NOMO-1 treated with DMSO at 0.1 percent for 48 hours (cell line): ENCODE data around the gene PRADC1.
A peak's percentile ranks its signal among the peaks of the same experiment; 100 is the strongest.

Experiments used
- DNase-seq: peaks from one replicate; lab custom pipeline; 2025; ENCODE audit not compliant: unreplicated experiment; lab: John Stamatoyannopoulos, UW

The PRADC1 gene

DNA sequence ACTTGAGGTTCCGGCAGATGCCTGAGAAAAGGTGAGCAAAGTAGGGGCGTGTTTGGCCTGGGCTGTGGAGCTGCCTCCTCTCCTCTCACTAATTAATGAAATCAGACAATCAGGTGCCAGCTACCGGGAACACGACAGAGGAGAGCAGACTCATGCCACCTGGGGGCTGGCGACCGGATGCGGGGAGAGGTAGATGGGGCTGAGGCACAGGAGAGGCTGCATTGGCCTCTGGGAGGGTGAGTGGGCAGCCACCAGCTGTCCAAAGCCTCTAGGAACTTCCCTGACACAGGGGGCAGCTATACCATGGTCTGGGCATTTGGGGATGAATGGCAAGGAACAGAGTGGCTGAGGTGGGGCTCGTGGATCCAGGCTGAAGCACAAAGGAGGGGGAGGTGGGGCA, 26.2 kb upstream of the PRADC1 start:
- no peak for DNase-seq

DNA sequence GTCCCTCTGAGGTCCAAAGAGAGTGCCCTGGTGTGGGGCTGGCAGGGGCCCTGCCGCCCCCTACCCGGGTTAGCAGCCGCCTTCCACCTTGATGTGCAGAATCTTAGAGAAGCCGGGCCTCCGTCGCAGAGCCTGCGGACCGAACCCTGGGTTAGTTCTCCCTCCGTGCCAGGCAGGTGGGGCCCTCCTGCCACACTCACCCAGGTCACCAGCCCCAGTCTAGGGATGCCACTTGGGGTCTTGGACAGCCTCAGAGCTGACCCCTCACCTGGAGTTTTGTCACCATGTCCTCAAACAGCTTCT, 25.8 kb upstream of the PRADC1 start:
- DNase-seq: no peak

DNA sequence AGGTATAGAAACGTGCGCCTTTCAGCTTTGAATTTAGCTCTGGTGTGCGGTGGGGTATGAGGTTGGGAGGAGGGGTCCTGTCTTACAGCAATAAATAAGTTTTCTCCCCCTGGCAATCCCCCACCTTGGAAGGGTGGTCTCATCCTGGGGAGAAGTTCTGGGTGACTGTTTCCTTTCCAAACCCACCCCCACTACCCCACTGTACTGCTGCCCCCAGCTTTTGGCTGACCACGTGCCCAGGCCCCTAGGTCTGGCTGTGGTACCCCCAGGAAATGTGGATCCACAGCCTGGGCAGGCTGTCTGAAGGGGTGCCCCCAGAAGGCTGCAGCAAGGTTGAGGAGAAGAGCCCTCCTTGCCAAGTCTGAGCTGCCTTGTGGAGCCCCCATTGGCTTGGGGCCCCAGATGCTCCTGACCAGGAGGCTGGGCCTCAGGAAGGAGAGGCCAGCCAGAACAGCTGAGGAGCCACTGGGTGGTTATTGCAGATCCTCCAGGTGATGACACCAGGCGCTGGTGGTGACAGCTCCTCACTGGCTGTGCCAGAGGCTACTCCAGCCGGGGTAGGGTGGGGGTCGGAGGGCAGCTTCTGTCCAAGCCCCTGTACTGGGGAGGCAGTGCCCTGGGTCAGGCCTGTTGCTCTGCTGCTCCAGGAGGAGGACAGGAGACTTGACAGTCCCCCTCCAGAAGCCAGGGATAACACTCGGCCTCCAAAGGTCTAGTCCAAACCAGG, 25.3 kb upstream of the PRADC1 start:
- DNase-seq: no peak

DNA sequence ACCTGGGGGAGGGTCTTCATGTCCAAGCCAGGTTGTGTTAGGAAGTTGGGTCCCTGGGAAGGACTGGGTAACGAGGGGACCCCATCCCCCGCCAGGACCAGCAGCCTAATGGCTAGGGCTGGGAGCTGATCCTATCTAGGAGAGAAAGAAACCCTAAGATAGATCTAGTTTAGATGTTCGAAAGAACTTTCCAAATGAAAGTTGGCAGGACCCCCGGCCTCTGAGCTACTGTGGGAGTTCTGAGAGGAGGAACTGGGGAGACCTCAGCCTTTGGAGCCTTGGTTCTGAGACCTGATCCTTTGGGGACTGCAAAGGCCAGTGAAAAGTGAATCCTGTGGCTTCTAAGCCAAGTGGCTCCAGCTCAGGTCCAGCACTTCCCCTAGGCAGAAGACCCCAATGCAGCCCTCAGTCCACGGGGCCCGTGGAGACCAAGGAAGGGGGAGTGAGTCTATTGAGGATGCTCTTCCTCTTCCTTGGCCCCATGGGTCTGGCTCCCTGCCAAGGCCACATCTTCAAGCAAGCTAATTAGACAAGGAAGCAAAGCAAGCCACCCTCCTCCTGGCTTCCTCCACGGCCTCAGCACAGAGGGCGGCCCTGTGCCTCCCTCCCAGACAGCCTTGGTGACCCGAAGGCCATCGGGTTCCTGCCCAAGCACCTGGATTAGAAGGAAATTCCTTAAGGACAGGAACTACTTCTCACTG, 24.5 kb upstream of the PRADC1 start:
- DNase-seq: peak; percentile 34

DNA sequence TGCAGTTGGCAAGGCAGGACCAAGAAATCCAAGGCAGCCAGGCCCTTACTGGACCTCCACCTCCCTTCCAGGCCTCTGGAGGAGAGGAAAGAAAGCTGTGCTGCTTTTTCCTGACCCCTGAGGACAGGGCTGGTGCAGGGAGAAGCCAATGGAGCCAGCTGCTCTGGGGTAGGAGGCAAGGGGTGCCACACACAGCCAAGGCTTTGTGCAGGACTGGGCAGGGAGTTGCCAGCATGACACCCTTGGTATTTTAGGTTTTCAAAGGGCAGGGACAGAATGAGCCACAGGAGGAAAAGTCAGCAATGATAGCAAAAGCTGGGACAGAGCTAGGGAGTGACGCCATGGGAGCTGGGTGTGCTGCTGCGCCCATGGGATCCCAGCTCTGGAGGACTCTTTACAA, 24.0 kb upstream of the PRADC1 start:
- DNase-seq: no peak

DNA sequence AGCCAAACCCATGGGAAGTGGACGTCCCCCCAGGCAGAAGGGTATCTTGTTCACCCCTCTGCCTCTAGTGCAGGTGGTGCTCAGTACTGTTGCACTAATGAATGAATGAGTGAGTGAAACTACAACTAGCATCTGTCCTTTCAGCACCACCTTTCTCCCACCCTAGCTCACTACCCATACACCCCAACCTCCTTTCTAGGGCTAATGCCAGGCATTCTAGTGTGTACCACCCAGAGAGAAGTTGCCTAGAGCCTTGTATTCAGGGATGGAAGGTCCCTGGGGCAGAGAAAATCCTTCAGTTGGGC, 23.5 kb upstream of the PRADC1 start:
- DNase-seq: no peak

DNA sequence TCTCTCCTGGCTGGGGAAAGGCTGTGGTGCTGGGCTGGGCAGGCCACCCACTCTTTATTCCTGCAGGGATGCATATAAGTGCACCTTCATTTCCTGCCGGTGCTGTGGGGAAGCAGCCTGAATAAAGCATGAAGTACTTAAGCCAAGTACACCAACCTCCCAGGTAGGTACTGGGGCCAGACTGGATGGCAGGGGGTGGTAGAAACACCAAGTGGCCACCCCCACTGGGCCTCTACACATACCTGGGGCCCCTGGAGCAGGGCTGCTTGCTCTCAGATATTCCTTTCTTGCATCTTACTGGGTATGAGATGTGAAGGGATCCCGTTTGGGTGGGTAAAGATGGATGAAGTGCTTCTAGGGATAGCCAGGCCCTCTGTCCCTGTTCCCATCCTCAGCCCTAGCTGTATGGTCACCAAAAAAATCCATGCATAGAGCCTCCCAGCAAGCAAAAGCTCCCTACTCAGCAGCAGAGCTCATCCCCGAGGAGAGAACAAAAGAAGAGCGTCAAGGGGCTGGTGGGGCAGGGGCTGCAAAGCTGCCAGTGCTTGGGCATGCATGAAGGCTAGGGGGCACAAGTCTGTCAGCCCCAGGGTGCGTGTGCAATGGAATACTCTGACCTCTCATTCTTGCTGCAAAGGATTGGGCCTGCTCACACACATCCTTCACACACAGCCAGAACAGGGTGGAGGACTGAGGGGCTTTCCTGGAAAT, 23.0 kb upstream of the PRADC1 start:
- DNase-seq: no peak

DNA sequence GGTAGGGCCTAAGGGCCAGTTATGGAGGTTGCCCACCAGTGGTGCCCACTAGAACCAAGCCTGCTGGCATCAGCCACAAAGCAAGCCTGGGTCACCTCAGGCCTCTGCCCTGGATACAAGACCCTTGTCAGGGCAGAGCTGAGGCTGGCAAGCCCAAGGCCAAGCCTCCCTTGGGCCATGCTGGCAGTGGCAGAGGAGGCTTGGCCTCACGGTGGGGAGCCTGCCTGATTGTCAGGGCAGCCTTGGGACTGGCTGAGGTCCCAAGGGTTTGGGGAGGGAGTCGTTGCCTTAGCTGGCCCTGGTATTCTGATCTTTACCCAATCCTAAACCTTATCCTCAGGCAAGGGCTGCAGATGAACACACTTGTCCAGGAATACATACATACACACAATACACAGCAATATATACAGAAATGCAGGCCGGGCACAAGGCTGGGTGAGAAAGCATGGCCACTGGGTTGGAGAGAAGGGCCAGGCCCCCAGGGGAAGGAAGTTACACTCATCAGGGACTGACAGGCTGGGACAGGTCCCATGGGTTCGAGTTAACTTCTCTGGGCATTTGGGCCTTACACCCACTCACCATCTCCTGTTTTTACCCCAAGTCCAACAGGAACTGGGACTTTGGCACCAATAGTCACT, 22.1 kb upstream of the PRADC1 start:
- DNase-seq: no peak

DNA sequence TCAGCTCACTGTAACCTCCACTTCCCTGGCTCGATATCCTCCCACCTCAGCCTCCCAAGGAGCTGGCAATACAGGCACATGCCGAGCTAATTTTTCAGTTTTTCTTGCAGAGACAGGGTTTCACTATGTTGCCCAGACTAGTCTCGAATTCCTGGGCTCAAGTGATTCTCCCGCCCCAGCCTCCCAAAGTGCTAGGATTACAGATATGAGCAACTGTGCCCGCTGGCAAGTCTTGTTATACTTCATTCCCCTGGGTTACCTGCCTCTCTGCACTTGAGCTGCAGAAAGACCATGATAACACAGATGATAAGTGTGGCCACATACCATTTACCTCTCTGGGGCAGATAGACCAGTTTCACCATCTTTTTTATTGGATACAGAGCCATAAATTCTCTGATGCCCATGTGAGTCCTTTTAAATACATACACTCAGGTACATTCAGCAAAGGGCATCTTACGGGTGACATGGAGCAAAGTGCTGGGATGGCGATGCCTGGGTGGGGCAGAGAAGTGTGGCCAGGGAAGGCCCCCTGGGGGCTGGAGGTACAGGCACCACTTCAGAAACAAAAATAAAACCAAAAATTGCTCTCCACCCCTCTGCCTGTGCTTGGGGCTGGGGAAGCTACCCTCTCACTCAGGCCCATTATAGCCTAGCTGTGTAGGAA, 21.4 kb upstream of the PRADC1 start:
- no peak for DNase-seq

DNA sequence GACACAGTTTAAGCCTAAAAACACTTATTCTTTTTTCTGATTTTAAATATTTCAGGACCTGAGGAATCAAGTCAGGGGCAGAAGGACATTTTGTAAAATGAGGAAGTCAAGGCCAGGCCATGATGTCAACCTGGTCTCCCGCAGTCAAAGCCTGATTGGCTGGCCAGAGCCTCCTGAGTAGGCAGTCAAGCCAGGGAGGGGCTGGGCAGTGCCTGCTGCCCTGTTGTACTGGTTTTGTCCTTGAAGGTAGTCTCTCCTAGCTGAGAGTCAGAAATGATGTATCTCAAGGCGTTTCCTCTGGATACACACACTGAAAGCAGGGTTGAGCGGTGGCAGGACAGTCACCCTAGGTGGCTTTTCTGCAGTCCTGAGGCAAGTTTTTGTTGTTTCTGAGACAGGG, 20.9 kb upstream of the PRADC1 start:
- peak; percentile 62 for DNase-seq

DNA sequence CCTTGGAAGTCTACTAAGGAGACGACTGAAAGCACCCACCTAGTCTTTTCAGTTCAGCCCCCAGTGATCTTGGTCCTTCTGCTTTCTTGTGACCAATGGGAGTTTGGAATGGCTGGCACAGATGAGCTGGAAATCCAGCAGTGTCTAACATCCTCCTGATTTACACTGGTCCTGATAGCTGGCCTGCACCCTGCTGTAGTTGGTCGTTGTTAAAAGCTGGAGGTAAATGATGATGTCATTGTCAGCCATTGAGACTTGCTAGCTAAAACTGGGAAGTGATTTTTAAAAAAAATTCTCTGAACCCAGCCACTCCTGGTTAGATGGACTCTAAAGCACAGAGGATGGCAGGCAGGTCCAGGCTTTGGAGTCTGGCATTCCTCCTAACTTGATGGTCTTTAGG, 20.4 kb upstream of the PRADC1 start:
- peak; percentile 43 for DNase-seq

DNA sequence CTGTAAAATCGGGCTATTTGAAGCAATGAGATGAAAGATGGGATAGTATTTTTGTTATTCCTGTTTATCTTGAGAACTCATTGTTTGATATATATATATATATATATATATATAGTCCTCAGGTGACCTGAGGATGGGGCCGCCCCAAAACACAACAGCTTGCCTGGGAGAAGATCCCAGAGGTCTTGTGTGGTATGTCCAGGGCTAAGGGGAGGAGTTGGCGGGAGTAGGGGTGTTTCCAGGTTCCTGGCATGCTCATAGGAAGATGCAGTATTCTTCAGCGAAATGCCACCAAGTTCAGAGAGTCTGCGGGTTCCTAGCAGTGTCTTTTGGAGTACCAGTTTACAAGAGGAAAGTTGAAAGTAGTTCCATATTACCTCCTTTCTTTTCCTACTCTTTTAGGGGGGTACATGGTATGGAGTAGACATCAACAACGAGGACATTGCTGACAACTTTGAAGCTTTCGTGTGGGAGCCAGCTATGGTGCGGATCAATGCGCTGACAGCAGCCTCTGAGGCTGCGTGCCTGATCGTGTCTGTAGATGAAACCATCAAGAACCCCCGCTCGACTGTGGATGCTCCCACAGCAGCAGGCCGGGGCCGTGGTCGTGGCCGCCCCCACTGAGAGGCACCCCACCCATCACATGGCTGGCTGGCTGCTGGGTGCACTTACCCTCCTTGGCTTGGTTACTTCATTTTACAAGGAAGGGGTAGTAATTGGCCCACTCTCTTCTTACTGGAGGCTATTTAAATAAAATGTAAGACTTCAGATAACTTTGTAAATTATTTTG, 19.4 kb upstream of the PRADC1 start:
- DNase-seq: no peak

DNA sequence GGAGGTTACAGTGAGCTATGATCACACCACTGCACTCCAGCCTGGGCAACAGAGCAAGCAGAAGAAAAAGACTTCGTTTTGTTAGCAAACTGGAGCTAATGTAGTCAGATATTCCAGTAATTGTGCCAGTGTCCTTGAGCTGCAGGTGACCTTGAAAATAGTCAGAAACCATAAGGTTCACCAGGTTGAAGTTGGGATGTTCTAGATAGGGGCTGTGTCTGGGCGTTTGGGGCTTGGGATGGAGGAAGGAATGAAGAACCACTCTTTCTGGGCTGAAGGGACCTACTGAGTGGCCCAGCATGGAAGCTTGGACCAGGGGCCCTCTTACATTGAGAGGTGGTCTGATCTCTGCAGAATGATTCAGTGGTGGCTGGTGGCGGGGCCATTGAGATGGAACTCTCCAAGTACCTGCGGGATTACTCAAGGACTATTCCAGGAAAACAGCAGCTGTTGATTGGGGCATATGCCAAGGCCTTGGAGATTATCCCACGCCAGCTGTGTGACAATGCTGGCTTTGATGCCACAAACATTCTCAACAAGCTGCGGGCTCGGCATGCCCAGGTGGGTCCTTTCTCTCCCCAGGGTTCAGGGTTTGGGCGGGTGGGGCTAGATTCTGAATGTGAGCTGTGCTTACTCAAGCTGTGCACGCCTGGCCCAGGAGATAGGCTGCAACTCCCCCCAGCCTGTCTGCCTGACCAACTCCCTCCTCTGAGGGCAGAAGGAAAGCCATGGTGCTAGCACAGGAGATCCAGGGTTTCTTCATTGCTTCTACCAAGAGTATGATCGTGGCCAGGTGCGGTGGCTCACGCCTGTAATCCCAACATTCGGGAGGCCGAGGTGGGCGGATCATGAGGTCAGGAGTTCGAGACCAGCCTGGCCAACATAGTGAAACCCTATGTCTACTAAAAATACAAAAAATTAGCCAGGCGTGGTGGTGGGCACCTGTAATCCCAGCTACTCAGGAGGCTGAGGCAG, 18.1 kb upstream of the PRADC1 start:
- no peak for DNase-seq

DNA sequence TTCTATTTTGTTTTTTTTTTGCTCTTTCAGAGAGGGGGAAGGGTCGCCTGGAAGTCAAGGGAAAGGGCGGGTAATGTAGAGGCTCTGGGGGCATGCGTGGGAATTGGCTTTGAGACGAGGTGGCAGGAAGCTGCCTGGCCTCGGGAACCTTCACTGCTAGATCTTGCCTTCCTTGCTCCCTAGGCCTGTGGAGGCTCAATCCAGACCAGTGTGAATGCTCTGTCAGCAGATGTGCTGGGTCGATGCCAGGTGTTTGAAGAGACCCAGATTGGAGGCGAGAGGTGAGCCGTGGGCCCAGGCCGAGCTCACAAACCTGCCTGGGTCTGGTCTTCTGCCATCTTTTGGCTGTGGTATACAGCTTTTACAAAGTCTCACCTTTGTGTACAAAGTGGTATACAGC, 16.6 kb upstream of the PRADC1 start:
- DNase-seq: no peak

DNA sequence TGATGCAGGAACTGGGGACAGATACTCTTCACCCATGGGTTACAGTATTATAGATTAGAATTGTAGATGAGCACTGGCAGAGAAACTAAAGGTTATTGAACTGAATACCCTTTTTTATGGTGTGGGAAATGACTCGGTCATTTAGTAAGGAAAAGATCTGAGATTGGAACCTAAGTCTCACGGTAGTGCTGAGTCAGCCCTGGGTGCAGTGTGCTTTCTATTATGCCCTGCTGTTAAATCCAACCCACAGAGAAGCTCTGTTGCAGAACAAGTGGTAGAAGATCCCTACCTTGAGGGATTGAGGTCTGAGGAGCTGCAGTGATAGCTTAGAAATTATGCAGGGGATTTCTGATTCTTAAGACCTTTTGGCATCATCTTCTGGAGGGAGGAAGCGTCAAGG, 13.8 kb upstream of the PRADC1 start:
- DNase-seq: no peak

DNA sequence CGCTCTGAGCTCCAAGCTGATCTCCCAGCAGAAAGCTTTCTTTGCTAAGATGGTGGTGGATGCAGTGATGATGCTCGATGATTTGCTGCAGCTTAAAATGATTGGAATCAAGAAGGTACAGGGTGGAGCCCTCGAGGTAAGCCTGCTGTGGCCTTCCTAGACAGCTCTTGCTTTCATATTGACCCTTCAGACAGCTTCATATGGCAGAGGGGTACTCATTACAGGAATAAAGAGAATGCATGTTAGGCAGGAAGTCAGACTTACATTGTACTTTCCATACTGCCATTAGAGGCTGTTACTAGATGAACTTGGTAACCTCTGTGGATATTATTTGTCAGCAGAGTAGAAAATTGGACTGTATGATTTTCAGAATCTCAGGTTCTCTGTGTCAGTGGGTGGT, 11.5 kb upstream of the PRADC1 start:
- no peak for DNase-seq

DNA sequence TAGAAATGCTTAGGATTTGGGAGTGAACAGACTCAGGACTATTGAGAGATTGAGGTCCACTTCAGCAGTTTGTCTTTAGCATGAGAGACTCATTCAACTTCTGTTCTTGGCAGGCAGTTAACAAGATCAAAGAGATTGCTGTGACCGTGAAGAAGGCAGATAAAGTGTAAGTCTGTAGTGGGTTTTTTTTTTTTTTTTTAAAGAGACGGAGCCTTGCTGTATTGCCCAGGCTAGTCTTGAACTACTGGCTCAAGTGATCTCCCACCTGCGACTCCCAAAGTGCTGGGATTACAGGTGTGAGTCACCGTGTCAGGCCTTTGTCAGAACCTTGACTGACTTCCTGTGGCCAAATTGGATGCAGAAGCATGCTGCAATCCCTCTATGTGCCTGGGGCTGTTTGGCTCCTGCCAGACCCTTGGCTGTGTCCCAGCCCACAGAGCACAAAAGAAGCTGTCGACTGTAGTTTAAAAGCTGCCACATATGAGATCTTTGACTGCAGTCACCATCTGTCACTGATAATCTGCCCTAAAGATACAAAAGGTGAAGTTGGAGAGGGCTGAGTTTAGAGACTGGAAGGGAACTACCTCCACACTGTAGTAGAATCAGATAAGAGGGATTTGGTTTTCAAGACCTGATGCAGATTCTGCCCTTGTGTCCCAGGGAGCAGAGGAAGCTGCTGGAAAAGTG, 11.0 kb upstream of the PRADC1 start:
- DNase-seq: no peak

DNA sequence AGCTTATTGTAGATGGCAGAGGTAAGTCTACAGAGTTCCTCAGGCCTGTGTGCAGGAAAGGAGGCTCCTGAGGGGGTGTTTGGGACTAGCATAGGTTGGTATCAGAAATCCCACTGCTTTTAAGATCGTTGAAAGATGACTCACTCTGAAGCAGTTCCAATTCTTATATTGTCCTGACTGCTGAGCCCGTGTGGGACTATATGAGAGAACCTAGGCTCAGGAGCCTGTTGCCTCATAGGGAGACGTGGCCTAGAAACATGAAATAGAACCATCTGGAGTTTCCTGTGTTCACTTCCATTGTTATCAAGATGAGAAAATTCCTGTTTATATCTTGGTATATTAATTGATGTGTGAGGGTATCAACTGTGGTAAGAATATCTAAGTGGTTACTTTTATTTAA, 6.7 kb upstream of the PRADC1 start:
- no peak for DNase-seq

DNA sequence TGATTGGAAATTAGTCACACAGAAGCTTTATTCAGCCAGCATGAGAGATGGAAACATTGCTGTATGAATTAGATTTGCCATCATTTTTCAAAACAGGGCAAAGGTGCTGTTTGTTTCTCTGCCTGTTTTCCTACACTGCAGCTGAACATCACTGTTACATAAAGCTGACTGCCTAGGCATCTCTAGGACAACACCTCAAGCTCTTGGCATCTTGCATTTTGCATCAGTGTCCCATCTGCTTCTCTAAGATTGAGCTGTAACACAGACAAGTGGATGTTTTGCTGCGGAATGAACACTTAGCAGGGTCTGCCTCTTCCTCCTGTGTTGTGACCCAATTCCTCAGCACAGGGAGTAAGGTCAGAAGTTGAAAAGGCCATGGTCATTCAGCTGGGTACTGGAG, 5.9 kb upstream of the PRADC1 start:
- DNase-seq: no peak
